CD4-positive, alpha-beta T cell treated with Interleukin-4 for 4 hours (primary cell): ENCODE results near the gene NOS1AP.
"Not testable (repeated sequence)": the region's sequence is repeated elsewhere in the genome, so short reads cannot be mapped to it uniquely, and the experiment has no call there.

Source experiments
- DNase-seq: peaks from one replicate; pipeline ENCODE4 v3.0.0-alpha.2; 2020

The NOS1AP gene

DNA sequence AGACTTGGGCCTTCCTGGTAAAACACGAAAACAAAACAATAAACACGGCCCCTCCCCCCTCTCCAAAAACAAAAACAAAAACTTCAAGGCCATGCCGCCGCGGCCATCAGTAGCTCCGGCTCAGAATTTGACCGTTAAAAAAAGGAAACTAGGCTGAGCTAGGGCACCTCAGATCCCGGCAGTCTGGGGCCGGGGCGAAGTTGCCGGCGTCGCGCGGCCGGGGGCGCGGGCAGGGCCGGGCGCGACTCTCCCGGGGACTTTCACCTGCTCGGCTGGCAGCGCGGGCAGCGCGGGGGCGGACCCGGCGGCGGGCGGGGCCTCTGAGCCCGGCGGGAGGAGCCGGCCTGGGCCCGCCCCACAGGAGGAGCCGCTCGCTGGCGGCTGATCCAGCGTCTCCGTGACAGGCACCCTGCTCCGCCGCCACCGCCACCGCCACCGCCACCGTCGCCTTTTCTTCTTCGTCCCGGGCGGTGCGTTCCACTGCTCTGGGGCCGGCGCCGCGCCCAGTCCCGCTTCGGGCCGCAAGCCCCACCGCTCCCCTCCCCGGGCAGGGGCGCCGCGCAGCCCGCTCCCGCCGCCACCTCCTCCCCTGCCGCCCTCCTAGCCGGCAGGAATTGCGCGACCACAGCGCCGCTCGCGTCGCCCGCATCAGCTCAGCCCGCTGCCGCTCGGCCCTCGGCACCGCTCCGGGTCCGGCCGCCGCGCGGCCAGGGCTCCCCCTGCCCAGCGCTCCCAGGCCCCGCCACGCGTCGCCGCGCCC, at the start of gene NOS1AP:
Gene NOS1AP (plus strand): TSS at position 358 of the 760 bp plus-strand sequence. CDS start 487 bp downstream, outside the sequence.
- DNase-seq = peak; percentile 51

DNA sequence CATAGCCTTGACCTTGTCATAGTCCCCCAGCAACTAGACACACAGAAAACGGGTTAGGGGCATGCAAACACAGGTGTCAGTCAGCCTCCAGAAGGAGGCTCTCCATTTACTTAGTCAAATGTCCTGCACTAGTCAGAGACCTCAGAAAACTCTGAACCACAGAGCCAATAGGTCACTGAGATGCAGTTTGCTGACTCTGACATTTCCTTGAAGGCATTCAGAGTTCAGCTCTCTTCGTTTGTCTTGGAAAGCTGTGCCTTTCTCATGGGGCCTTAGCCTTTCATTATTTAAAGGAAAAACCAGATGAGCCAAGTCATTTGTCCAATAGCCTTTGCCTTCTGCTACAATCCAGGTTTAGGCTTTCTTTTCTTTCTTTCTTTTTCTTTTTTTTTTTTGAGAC, 49.3 kb upstream of the NOS1AP start:
- no peak for DNase-seq

DNA sequence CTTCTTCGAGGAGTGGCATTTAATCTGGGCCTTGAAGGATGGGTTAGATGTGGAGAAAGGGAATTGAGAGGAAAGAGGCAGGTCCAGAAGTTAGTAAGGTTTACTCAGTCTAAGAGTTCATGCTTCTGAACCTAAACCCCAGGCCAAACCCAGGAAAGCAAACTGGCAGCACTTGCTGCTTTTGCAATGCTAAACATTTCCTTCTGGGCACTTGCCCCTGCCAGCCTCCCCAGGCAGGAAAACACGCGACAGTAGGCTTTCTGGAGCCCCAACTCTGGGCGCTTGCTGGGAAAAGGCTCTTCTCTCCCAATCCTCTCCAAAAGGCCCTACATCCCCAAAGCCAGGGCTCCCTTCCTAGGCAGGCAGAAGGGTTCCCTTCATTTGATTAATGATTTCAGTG, 48.4 kb upstream of the NOS1AP start:
- DNase-seq = no peak

DNA sequence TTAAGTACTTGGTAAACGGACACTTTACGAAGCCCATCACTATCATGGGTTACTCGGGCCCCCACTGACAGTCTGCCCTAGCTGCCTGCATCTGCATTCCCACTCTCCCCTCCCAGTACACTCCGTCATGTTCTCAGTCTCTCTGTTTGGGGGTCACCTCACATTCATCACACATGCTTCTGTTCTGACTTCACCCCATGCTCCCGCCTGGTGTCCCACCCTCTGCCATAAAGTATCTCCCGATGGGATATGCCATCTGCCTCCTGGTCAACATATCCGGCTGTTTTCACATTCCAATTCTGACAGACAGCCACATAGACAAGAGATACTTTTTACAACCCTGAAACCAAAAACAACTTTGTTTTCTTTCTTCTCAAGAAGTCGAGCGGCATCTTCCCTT, 46.9 kb upstream of the NOS1AP start:
- DNase-seq = no peak

DNA sequence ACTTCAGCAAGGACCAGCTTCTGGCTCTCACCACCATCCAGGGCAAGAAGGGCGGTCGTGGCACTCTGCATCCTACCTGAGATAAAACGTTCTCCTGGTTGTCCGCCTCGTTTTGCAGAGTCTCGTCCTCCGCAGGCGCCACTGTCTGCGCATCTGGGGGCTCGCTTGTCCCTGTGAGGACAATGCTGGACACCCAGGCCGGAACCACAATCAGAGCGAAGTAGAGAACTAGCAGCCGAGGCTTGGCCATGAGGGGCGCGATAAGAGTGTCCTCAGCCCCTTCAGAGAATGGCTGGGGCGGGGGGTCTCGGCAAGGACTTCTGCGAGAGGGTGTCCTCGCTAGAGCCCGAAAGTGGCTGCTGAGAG, 46.3 kb upstream of the NOS1AP start:
- DNase-seq = no peak

DNA sequence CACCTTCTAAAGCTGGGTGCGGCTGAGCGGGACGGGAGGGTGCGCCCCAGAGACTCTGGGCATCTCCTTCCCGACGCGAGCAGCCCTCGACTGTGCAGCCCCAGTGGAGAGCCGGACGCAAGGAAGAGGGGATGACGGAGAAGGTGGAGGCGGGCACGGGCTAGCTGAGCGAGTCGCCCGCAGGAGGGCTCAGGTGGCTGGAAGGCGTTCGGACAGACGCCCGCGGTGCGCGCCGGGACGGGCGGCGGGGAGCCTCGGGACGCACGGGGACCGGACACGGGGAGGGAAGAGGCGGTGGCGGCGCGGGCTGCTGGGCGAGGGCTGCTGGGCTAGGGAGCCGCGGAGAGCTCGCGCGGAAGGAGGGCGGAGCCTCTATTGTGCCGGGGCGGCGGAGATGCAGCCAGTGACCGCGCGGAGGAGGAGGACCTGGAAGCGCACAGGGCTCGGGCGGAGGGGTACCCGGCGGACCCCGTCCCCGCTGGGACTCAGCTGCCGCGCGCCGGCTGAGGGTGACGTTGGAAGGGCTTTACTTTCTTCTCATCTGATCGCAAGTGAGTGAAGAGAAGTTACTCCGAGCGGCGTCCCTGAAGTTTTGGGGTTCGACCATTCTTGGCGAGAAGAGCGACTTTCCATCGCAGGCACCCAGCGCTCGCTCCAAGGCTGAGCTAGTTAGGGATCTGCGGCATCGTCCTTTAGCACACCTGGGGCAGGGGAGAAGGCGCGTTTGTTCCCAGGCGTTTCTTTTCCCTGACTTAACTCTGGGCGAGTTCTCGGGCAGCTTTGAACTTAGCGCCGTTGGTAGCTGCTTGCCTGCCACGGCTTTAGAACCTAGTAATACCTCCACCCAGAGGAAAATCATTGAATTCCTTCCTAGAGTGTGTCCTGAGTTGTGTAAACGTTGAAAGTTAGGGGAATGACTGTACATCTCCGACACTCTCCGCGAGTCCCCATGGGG, 45.7 kb upstream of the NOS1AP start, which contains the start of gene OLFML2B:
Gene OLFML2B (minus strand): TSS at position 323 of the 955 bp plus-strand sequence. CDS start 439 bp downstream, outside the sequence.
- peak; percentile 17 for DNase-seq

DNA sequence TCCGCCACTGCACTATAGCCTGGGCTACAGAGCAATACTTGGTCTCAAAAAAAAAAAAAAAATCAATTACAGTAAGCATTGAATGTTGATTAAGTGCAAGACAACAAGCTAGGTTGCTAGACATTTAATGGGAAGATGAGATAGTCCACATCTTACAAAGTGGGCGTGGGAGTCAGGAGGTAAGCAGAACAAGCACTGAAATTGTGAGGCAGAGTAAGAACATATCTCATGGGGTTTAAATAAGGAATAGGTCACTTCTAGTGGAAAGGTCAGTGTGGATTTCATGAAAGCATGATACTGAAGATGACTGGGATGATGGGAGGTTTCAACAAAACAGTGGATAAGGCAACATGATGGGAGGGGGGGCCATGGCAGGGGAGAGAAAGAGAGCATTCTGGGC, 44.0 kb upstream of the NOS1AP start:
- DNase-seq = no peak

DNA sequence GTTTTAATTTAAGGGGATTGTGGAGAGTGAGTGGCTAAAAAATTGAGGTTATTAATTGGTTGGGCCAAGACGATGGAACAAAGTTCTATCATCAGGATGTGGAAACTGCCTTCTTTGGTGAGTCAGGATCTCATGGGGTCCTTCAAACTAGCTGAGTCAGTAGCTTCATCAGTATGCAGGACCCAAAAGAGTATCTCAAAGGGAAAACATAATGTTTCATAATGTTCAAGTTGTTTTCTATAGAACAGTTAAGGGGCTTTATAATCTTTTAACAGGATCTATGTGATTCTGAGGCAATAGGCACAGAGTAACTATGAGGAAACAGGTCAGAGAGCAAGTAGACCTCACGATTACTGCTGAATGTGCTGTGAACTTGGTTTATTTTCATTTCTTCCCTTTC, 42.6 kb upstream of the NOS1AP start:
- DNase-seq = no peak

DNA sequence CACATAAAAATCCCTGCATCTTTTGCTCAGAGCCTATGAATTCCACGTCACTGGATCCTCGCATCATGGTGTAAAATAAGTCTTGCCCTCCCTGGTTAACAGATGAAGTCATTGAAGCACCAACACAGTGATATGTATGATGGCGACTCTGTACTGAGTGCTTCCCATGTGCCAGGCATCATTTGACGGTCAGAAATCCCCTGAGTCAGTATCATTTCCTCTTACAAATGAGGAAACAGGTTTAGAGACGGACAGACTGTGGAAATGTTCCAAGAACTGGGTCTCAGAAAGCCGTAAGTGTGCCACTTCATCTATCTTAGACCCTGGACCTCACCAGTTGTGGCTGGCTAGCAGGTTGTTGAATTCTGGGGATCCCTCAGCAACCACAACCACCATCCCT, 40.8 kb upstream of the NOS1AP start:
- no peak for DNase-seq

DNA sequence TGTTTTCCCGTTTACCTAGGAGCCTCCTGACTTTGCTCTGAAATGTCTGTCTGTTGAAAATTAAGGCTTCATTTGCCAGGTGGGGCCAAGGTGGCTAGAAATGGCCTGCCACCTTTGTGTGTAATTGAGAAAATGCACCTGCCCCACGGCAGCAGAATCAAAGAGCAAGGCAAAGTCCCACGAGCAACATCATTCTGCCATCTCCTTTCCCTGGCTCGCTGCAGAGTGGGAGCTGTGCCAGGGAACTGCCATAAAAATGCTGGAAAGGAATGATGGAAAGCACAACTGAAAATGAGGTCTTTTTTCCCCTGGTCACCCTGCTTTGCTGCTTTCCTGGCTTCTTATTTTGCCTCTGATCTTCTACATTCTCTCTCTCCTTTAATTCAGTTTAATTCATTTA, 40.3 kb upstream of the NOS1AP start:
- no peak for DNase-seq

DNA sequence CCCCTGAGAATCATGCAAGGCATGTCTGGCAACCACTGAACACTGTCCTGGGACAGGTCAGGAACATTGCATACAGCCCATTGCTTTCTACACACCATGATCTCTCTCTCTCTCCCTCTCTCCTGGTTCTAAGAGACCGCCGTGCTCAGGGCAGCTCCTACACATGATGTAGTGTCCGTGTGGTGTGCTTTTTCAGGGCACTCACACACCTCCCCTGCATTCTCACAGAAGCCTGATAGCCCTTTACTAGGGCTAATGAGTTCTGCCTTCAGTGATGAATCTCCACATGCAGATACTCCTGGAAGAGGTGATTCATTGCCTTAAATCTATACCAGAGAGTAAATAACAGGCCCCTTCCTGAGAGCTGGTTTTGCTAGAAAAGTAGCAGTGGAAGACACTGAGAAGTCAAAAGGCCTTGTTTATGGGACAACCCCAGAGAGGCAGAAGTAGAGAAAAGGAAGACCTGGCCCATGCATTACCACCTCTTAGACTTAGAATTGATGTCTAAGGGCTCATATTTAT, 38.7 kb upstream of the NOS1AP start:
- DNase-seq = no peak

DNA sequence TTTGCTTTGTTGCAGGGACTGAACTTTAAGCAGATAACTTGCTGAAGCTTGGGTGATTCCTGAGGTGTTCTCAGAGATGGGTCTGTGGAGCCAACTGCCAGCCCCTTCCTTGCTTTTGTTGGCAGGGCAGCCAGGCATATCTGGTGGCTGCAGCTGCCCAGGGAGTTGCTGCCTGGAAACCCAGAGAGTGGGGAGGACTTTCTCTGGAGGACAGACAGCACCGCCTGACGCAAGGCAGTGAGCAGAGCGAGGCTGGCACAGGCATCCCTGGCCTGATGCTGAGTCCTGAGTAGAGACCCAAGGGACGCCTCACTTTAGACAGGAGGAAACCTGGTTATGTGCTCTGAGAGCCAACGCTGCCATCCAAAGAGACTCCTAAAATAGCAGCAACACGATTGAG, 36.1 kb upstream of the NOS1AP start:
- no peak for DNase-seq

DNA sequence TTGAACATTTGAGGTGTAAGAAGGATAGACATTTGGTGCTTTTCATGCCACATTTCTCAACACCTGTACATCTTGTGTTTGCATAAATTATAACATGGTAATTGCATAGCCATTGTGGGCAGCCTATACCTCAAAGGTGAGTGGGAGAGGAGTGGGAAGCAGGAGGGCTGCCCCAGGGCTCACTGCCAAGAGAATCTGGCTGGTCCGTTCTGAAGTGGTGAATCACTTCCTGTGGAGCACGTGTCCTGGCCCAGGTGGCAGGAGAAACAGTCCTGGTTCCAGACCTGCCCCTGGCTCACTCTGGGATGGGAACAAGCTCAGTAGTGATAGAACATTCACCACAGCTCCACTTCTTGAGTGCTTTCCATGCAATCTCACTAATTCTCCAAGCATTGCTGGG, 34.2 kb upstream of the NOS1AP start:
- DNase-seq = no peak

DNA sequence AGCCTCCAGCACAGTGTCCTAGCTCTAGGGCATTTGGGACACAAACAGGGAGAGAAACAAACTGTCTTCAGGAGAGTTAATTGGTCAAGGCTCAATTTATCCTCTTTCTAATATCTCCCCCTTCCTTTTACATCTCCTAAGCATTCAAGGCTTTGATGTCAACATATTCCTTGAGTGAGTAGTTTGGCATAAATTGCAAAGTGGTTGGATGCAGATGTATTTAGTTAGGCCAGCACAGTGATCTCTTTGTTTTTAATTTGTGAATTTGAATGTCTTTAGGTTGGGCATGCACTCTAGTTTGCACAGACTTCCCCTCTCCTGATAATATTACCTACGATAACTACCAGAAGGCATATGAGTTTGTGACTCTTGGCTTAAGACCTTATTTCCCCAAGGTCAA, 33.3 kb upstream of the NOS1AP start:
- no peak for DNase-seq

DNA sequence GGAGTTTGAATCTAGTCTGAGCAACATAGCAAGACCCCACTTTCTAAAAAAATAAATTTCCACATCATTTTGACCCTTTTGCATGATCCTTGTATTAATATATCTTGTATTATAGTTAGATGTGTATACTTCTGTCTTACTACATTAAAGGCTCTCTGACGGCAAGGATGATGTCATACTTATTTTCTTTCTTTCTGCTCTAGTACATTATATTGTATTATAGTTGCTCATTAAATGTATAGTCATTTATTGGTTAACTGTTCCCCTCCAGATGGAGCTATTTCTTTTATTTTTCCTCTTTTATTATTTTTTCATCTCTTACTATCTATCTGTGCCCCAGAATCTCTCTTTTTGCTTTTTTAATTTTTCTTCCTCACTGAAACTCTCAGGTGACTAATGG, 30.9 kb upstream of the NOS1AP start:
- no peak for DNase-seq

DNA sequence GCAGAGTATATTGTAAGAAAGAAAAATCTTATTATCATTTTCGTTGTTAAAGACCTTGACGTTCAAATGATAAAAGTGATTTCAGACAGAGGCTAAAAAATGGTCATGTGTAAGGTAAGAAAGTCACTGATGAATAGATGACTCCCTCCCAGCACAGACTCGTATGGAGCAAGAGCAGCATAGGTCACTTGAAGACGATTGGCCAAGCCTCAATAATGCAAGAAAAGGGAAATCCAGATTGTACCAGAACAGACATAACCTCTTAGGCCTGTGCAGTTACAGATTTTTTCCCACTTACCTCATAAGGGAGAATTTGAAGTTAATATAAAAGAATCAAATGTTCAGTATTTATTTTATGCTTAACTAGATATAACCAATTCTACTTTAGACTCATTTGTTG, 29.5 kb upstream of the NOS1AP start:
- DNase-seq = no peak

DNA sequence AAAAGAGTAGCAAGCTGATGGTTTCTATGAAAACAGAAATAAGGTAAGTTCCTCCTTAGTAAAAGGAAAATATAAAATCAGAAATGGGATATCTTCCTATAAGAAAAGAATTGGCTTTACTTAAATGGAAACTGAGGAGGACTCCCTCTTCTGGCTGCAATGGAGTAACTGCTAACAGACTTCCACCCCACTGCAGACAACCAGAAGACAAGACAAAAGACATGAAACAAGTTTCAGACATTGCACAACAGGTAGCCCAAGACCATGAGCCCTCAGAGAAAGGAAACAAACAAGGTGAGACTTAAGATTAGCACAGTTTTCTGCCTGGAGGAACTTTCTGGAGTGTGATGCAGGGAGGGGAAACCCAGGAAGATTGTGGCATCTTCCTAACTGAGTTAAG, 28.8 kb upstream of the NOS1AP start:
- no peak for DNase-seq

DNA sequence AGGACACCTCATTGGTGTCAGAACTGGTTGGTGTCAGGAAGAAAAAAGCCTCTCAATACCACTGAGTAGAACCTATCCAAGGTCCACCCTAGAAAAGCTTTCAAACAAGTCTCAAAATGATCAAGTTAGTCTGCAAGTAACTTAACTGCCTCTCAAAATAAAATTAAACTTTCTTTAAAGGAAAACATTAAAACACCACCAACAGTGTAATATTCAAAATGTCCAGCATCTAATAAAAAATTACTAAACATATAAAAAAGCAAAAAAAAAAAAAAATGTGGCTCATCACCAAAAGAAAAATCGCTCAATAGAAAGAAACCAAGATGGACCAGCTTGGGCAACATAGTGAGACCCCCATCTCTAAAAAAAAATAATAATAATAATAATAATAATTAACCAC, 27.1 kb upstream of the NOS1AP start:
- DNase-seq = no peak

DNA sequence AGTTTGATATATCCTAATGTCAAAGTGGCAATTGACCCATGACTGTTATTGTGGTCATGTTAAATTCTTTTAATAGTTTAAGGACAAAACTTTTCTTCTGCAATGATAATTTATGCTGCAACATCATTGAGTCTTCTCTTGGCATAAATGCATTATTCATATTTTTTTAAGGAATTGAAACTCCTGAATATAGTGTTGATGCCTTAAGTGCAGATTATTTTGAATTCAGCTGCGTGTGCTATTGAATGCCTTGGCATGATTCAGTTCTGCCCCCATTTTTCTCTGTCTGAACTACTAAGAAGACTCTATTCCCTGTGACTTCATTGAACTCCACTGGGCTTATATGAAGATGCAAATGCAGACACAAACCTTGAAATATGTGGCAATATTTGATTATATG, 22.6 kb upstream of the NOS1AP start:
- no peak for DNase-seq

DNA sequence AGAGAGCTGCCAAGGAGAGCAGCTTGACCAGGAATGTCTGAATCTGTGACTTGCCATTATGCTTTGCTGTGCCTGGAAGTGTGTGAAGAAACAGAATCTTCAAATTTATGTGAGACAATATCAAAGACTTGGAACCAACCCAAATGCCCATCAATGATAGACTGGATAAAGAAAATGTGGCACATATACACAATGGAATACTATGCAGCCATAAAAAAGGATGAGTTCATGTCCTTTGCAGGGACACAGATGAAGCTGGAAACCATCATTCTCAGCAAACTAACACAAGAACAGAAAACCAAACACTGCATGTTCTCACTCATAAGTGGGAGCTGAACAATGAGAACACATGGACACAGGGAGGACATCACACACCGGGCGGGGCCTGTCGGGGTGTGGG, 15.5 kb upstream of the NOS1AP start:
- not testable (repeated sequence) for DNase-seq

DNA sequence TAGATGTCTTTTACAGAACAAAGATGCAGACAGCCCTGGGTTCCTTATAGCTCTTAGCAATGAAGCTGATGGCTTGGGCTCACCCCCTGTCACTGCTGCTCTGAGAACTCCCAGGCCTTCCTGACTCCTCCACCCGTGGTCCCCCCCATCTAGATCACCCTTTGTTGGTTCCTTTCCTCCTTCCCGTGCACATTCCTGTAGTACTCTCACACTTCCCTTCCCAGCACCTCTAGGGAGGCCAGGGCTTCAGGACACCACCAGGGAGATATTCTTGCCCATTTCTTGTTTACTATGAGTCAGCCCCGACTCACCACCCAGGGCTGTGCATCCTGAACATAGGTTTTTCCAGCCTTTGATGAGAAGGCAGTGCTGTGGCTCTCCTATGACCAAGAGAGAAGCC, 14.4 kb upstream of the NOS1AP start:
- DNase-seq = no peak

DNA sequence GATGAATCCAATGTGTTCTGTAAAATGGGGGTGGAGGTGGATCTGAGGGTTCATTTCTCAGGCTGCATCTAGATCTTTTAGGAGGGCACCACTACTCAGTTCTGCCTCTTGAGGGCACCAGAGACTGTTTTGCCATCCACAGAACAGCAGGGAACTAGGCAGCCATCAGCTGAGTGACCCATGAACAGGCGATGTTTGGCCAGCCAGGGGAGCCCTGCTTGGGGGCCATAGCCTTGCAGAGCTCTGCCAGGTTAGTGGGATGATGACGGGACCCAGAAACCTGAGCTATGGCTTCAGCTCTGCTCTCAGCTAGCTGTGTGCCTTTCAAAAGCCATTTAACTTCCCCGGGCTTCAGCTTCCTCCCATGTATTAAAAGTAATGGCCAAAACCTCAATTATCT, 13.4 kb upstream of the NOS1AP start:
- DNase-seq = peak; percentile 46

DNA sequence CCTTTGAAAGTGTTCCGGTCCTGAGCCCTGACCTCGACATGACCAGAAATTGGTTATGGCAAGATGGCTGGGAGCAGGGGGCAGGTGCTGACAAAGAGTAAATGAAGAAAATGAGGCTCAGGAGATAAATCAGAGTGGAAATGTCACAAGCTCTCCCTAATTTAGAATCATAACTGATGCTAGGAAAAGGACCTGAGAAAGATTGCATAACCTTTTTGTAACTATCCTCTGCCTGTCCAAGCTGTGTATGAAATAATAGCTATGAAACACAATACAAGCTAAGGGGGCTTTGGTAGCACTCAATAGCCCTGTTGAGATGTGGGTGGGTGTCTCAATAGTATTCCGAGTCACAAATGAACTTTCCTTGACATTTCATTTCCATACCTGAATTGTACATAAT, 12.9 kb upstream of the NOS1AP start:
- no peak for DNase-seq

DNA sequence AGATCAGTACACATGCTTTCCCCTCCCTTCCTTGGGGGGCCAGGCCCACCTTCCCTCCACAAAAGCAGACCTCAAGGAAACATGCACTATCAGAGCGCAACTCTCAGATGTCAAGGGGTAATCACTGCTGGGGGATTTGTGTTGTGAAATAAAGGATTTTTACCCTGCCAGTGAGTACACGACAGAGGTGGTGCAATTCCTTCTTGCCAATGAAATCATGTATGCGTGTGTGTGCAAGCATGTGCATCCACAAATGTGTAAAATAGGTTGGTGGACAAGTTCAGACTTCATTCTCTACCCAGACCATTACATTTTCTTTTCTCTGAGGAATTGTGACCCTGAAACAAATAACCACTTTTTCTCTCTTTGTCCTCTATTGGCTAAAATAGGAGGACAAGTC, 9.8 kb upstream of the NOS1AP start:
- no peak for DNase-seq
